Rectal smooth muscle tissue (tissue), 1 donor: Measurements from ENCODE around the gene TMEM167B.

Source experiments
- H3K27ac ChIP-seq: one replicate; pipeline ENCODE4 v1.7.0; 2013; ENCODE audit warnings: low read depth, low read length, inconsistent platforms
- H3K27me3 ChIP-seq: one replicate; pipeline ENCODE4 v1.7.0; 2013; ENCODE audit warnings: low read length; ENCODE audit not compliant: control insufficient read depth, insufficient read depth
- H3K36me3 ChIP-seq: one replicate; pipeline ENCODE4 v1.7.0; 2013; ENCODE audit warnings: low read length; ENCODE audit not compliant: control insufficient read depth, insufficient read depth
- H3K4me1 ChIP-seq: one replicate; pipeline ENCODE4 v1.7.0; 2013; ENCODE audit warnings: low read length; ENCODE audit not compliant: control insufficient read depth, insufficient read depth
- H3K4me3 ChIP-seq: one replicate; pipeline ENCODE4 v1.7.0; 2013; ENCODE audit warnings: low read length
- H3K9ac ChIP-seq: one replicate; pipeline ENCODE4 v1.7.0; 2013; ENCODE audit warnings: low read length

TMEM167B gene

GRCh38 chr1:109111386-109112055, 21.0 kb downstream of the TMEM167B start:
- no peak overlapping the region for H3K9ac ChIP-seq
- H3K4me1 ChIP-seq, result peaks cover 12% of the 10 kb centered on the region
- H3K27me3 ChIP-seq, result peaks cover 7% of the 10 kb centered on the region
- H3K4me3 ChIP-seq, result no peak overlapping the region
- no peak overlapping the region for H3K27ac ChIP-seq
- H3K36me3 ChIP-seq, result no peaks in the 10 kb centered on the region

GRCh38 chr1:109112056-109112651, 21.6 kb downstream of the TMEM167B start:
- no peaks in the 10 kb centered on the region for H3K36me3 ChIP-seq
- H3K27ac ChIP-seq, result no peak overlapping the region
- peaks cover 12% of the 10 kb centered on the region for H3K4me1 ChIP-seq
- H3K4me3 ChIP-seq, result peak overlapping the region; percentile 52
- peaks cover 7% of the 10 kb centered on the region for H3K27me3 ChIP-seq
- peak overlapping the region; percentile 26 for H3K9ac ChIP-seq

- peak overlapping the region; percentile 59 for H3K4me3 ChIP-seq
- H3K9ac ChIP-seq, result peak overlapping the region; percentile 26
- peaks cover 7% of the 10 kb centered on the region for H3K27me3 ChIP-seq
- H3K36me3 ChIP-seq, result no peaks in the 10 kb centered on the region
- H3K4me1 ChIP-seq, result peaks cover 12% of the 10 kb centered on the region
- no peak overlapping the region for H3K27ac ChIP-seq
These were observed 22.2 kb downstream of the TMEM167B start for GRCh38 chr1:109112652-109113285.

GRCh38 chr1:109113590-109114341, 23.2 kb downstream of the TMEM167B start, which contains the start of gene ELAPOR1:
Gene ELAPOR1, plus strand, starts transcription at chr1:109114115. Its CDS starts 69 bp downstream, at chr1:109114184.
- H3K4me3 ChIP-seq, result peak within 1 kb of the TSS; percentile 59
- H3K4me1 ChIP-seq, result peaks cover 12% of the 10 kb centered on the region
- no peak within 1 kb of the TSS for H3K9ac ChIP-seq
- H3K36me3 ChIP-seq, result no peaks in the 10 kb centered on the region
- peaks cover 7% of the 10 kb centered on the region for H3K27me3 ChIP-seq
- no peak within 1 kb of the TSS for H3K27ac ChIP-seq

- Histone ChIP-seq H3K4me3 (peak overlapping the region; percentile 59), H3K27ac (no peak overlapping the region), H3K27me3 (peaks cover 7% of the 10 kb centered on the region), H3K9ac (no peak overlapping the region), H3K36me3 (no peaks in the 10 kb centered on the region), H3K4me1 (peaks cover 12% of the 10 kb centered on the region)
These were observed 23.7 kb downstream of the TMEM167B start for GRCh38 chr1:109114342-109114674.

GRCh38 chr1:109115685-109116084, 25.1 kb downstream of the TMEM167B start:
- Histone ChIP-seq H3K4me1 (peaks cover 12% of the 10 kb centered on the region), H3K36me3 (no peaks in the 10 kb centered on the region), H3K4me3 (no peak overlapping the region), H3K27me3 (peaks cover 7% of the 10 kb centered on the region), H3K9ac (no peak overlapping the region), H3K27ac (no peak overlapping the region)

GRCh38 chr1:109116286-109116685, 25.7 kb downstream of the TMEM167B start:
- H3K4me3 ChIP-seq, result no peak overlapping the region

GRCh38 chr1:109118089-109118488, 27.5 kb downstream of the TMEM167B start:
- Histone ChIP-seq H3K4me3 (no peak overlapping the region), H3K36me3 (no peaks in the 10 kb centered on the region), H3K9ac (no peak overlapping the region), H3K27me3 (peaks cover 7% of the 10 kb centered on the region), H3K27ac (no peak overlapping the region), H3K4me1 (peaks cover 5% of the 10 kb centered on the region)

More at GRCh38 chr1:109116286-109116685, 25.7 kb downstream of the TMEM167B start:
- H3K27me3 ChIP-seq, result peaks cover 7% of the 10 kb centered on the region
- H3K36me3 ChIP-seq, result no peaks in the 10 kb centered on the region
- peaks cover 12% of the 10 kb centered on the region for H3K4me1 ChIP-seq
- H3K27ac ChIP-seq, result no peak overlapping the region
- no peak overlapping the region for H3K9ac ChIP-seq

- Histone ChIP-seq H3K4me3 (no peak overlapping the region), H3K27me3 (no peaks in the 10 kb centered on the region), H3K27ac (no peak overlapping the region), H3K4me1 (no peaks in the 10 kb centered on the region), H3K36me3 (no peaks in the 10 kb centered on the region), H3K9ac (no peak overlapping the region)
These were observed 29.8 kb downstream of the TMEM167B start for GRCh38 chr1:109120356-109120755.

- Histone ChIP-seq H3K4me1 (no peaks in the 10 kb centered on the region), H3K27ac (no peak overlapping the region), H3K9ac (no peak overlapping the region)
These were observed 40.5 kb downstream of the TMEM167B start for GRCh38 chr1:109131059-109131458.

GRCh38 chr1:109131800-109132199, 41.2 kb downstream of the TMEM167B start:
- no peaks in the 10 kb centered on the region for H3K36me3 ChIP-seq
- H3K4me3 ChIP-seq, result no peak overlapping the region
- no peaks in the 10 kb centered on the region for H3K27me3 ChIP-seq
- H3K4me1 ChIP-seq, result no peaks in the 10 kb centered on the region
- H3K27ac ChIP-seq, result no peak overlapping the region
- no peak overlapping the region for H3K9ac ChIP-seq

More at GRCh38 chr1:109131059-109131458, 40.5 kb downstream of the TMEM167B start:
- Histone ChIP-seq H3K4me3 (no peak overlapping the region), H3K36me3 (no peaks in the 10 kb centered on the region), H3K27me3 (no peaks in the 10 kb centered on the region)

GRCh38 chr1:109133002-109133706, 42.6 kb downstream of the TMEM167B start:
- Histone ChIP-seq H3K4me1 (no peaks in the 10 kb centered on the region), H3K9ac (no peak overlapping the region), H3K27me3 (no peaks in the 10 kb centered on the region), H3K27ac (no peak overlapping the region), H3K4me3 (no peak overlapping the region), H3K36me3 (no peaks in the 10 kb centered on the region)
